ENCODE results near the gene DHPS.
A peak's percentile ranks its signal among the peaks of the same experiment; 100 is the strongest.

DHPS gene

DNA sequence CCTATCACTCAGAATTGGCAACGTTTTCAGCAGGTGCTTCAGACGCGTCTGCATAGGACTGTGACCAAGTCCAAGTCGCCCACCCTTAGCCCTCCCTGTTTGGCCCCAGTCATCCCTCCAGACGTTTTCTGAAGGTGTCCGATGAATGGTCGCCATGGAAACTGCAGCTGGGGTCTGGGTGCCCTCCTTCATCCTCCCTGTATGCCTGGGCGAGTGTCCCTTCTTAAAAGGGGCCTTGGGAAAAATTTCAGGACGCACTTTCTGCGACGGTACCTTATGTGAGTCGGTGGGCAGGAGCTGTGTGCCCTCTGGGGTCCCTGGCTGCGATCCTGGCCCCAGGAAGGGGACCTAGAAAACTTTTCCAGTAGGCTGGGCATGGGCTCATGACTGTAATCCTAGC, 40.2 kb downstream of the DHPS start:
- DNase-seq: no peak

DNA sequence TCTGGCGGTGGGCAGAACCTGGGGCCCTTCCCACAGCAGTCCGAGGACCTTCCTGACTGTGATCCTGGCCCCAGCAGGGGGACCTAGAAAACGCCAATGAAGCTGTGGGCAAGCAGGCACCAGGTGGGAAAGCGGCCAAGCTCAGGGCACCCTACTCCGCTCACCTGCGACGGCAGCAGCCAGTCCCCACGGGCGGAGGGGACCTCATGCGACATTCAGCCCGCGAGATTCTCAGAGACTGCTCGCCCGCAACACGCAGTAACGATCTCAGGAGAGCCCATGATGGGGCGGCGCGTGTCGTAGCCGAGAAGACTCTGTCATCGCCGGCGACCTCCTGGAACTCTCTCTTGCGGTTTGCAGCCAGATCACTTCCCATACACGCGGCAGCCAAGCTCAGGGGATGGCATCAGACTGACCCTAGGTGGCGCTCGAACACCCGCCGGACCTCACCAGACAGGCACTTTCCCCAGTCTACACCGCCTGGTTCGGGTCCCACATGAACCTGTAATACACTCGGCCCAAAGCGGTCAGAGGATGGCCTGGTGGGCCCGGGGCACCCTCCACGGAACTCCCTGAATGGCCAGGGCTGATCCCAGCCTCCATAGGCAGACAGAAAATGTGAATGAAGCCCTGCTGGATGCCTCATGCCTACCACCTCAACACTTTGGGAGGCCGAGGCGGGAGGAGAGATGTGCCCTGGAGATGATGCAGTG, 41.6 kb downstream of the DHPS start:
- peak; percentile 86 for DNase-seq

DNA sequence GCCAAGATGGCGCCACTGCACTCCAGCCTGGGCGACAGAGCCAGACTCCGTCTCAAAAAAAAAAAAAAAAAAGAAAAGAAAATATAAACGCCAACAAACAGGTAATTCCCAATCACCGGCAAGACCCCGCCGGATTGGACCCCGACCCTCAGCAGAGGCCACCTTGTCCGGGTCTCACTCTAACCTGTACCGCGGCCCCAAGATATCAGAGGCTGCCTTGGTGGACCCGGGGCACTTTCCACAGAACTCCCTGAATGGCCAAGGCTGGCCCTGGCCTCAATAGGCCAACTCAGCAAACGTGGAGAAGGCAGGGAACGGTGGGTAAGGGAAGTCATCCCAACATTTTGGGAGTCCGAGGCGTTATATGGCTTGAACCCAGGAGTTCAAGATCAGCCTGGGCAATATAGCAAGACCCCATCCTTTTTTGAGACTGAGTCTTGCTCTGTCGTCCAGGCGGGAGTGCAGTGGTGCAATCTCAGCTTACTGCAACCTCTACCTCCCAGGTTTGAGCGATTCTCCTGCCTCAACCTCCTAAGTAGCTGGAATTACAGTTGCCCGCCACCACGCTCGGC, 43.0 kb downstream of the DHPS start:
- no peak for DNase-seq

DNA sequence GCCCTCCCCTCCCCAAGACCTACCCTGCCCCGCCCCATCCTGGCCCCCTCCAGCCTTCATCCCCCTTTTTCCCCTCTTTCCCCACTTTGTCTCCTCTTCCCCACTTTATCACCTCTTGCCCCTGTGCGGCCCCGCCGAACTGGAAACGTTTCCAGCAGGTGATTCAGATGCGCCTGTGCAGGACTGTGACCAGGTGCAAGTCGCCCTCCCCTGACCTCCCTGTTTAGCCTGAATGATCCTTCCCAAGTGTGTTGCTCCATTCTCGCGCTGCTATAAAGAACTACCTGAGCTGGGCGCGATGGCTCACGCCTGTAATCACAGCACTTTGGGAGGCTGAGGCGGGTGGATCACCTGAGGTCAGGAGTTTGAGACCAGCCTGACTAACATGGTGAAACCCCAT, 45.0 kb downstream of the DHPS start:
- no peak for DNase-seq

DNA sequence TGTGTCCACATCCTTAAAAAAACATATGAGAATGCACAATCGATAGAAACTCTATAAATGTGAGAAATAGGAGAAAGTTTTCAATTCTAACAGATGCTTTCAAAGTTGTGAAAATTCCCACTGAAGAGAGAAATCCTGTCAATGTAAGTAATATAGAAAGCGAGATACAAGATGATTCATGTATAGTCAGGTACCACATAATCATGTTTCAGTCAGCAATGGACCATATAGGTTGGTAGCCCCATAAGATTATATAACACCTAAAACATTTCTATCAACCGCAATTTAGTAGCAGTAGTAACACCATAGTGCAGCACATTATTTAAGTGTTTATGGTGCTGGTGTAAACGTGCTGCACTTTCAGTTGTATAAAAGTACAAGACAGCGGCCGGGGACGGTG, 52.5 kb downstream of the DHPS start:
- no peak for DNase-seq

DNA sequence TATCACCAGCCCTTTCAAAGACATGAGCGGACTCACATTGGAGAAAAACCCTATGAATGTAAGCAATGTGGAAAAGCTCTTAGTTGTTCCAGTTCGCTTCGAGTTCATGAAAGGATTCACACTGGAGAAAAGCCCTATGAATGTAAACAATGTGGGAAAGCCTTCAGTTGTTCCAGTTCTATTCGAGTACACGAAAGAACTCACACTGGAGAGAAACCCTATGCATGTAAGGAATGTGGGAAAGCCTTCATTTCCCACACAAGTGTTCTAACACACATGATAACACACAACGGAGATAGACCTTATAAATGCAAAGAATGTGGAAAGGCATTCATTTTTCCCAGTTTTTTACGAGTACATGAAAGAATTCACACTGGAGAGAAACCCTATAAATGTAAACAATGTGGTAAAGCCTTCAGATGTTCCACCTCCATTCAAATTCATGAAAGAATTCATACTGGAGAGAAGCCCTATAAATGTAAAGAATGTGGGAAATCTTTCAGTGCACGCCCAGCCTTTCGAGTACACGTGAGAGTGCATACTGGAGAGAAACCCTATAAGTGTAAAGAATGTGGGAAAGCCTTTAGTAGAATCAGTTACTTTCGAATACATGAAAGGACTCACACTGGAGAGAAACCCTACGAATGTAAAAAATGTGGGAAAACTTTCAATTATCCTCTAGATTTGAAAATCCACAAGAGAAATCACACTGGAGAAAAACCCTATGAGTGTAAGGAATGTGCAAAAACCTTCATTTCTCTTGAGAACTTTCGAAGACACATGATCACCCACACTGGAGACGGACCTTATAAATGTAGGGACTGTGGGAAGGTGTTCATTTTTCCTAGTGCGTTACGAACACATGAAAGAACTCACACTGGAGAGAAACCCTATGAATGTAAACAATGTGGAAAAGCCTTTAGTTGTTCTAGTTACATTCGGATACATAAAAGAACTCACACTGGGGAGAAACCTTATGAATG, 53.3 kb downstream of the DHPS start:
- DNase-seq: no peak

DNA sequence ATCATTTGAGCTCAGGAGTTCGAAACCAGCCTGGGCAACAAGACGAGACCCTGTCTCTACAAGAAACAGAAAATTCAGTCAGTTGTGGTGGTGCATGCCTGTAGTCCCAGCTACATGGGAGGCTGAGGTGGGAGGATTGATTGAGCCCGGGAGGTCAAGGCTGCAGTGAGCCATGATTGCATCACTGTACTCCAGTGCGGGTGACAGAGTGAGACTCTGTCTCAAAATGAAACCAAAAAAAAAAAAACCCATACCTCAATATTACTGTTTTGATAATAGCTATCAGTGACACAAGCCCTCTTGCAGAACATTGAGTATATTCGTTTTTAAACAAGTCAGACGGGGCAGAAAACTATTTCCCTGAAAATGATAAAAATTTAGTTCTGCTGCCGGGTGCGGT, 54.7 kb downstream of the DHPS start:
- DNase-seq: no peak

All from activated naive CD4-positive, alpha-beta T cell treated with anti-CD3 and anti-CD28 coated beads, Interleukin-2, amount 50 U/mL, for 16 hours (primary cell).